Hematopoietic multipotent progenitor cell treated with erythropoietin and hydrocortisone succinate and interleukin-3 and kit ligand, for 4 days (in vitro differentiated cells): Measurements from ENCODE around the gene CDC42EP5.
A peak's percentile ranks its signal among the peaks of the same experiment; 100 is the strongest.

Experiments
- DNase-seq: peaks from one replicate; pipeline ENCODE4 v3.0.0-alpha.2; 2015

Gene CDC42EP5

DNA sequence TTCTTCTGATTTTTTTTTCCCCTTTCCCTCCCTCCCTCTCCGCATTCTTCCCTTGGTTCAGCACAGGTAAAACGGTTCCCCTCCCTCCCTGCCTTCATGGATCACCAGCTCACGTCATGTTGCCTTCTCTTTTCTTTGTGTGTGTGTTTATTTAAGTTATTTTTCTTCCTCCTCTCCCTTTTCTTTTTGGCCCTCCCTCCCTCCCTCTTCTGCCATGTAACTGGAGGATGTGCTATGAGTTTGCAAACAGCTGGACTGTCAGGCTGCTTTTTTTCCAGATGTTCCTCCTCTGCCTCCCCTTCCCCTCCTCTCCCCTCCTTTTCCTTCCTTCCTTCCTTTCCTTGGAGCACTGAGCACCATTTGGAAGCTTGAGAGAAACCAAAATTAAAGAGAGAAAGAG, 11.5 kb downstream of the CDC42EP5 start:
- DNase-seq = no peak

- DNase-seq = no peak
Observed at GRCh38 chr19:54461210-54461609, 11.9 kb downstream of the CDC42EP5 start.

GRCh38 chr19:54460230-54461005, 12.7 kb downstream of the CDC42EP5 start:
- no peak for DNase-seq

DNA sequence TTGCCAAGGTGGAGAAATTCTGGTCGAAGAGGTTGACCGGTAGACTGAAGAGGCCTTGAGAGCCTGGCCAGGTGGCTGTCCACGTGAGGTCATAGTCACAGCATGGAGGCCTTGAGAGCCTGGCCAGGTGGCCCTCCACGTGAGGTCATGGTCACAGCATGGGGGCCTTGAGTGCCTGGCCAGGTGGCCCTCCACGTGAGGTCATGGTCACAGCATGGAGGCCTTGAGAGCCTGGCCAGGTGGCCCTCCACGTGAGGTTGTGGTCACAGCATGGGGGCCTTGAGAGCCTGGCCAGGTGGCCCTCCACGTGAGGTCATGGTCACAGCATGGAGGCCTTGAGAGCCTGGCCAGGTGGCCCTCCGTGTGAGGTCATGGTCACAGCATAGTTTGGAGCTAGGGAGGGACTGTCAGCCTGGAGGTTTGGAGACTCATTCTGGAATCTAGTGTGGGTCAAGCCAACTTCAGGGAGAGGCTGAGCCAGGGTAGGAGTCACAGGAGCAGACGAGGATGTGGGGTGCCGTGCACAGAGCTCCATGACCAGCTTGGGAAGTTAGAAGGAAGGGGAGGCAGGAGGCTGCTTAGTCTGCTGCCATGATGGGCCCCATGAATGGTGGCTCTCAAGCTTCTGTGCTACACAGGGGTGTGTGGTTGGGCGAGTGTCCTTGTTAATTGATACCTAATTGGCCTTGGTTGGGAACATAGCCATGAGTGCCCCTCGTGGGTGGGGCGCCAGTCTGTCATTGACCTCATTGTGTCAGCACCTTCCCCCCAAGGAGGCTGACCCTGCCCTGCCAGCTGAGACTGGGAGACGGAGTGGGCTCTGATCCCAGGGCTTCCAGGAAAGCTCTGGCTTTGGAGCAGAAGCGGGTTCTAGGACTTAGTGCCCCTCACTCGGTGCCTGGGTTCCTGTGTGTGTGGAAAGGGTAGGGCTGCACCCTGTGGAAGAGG, 13.5 kb downstream of the CDC42EP5 start:
- DNase-seq = no peak

GRCh38 chr19:54458648-54459281, 14.3 kb downstream of the CDC42EP5 start:
- DNase-seq = no peak

GRCh38 chr19:54457773-54458647, 15.1 kb downstream of the CDC42EP5 start:
- DNase-seq = no peak

DNA sequence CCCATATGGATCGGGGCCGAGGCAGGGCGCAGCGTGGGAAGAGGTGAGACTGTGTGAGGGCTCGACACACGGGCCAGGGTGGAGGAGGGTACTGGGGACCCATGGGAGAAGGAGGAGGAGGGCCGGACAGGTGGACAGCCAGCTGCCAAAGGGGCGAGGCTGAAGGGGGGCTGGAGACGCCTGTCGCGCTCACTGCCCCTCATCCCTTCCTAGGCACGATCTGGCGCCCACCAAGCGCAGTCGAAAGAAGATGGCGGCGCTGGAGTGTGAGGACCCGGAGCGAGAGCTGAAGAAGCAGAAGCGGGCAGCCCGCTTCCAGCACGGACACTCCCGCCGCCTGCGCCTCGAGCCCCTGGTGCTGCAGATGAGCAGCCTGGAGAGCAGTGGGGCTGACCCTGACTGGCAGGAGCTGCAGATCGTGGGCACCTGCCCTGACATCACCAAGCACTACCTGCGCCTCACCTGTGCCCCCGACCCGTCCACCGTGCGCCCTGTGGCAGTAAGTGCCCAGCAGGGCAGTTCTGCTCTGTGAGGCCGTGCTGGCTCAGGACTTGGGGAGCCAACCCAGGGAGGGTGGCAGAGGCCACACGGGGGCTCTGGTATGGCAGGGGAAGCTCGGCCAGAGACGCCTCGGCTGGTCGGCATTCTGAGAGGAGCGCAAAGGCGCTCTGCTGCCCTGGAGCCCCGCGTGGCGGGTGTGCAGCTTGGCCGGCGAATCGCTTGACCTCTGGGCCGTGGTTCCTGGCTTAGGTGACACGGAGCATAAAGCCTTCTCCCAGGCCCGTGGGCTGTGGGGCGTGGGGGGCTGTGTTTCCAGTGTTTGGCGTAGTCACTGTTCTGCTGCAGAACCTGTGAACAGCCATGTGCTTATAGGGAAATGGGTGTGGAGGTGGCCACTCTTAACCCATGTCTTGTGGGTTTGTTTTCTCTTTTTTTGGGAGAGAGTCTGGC, 16.4 kb downstream of the CDC42EP5 start:
- DNase-seq = no peak

- no peak for DNase-seq
Observed at GRCh38 chr19:54455786-54456422, 17.2 kb downstream of the CDC42EP5 start.

DNA sequence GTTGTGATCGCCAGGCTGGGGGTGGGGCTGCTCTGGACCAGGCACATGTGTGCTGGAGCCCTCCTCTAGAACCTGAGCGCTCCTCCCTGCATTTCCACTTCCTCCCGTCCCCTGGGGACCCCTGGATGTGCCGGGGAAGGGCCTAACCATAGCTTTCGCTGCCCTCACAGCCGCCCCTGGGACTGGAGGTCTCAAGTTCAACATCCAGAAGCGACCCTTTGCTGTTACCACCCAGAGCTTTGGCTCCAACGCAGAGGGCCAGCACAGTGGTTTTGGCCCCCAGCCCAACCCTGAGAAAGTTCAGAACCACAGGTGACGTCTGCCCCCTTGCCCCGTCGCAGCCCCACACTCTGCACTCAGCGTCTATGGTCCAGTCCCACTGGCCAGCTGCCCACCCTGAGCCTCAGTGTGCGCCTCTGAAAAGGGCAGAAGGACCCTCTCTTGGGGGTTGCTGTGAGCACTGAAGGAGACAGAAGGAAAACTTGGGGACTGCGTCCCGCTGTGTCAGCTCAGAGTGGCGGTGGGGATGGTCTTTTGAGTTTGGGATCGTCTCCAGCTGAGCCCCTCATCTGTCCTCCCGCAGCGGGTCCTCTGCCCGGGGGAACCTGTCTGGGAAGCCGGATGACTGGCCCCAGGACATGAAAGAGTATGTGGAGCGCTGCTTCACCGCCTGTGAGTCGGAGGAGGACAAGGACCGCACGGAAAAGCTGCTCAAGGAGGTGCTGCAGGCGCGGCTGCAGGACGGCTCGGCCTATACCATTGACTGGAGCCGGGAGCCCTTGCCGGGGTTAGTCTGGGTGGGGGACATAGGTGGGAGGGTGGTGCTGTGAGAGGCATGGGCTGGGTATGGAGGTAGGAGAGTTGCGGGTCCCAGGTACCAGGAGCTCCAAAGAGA, 18.1 kb downstream of the CDC42EP5 start:
- DNase-seq = no peak

- DNase-seq = no peak
Observed at GRCh38 chr19:54453921-54454780, 18.9 kb downstream of the CDC42EP5 start.

- DNase-seq = no peak
Observed at GRCh38 chr19:54452626-54453025, 20.5 kb downstream of the CDC42EP5 start.

DNA sequence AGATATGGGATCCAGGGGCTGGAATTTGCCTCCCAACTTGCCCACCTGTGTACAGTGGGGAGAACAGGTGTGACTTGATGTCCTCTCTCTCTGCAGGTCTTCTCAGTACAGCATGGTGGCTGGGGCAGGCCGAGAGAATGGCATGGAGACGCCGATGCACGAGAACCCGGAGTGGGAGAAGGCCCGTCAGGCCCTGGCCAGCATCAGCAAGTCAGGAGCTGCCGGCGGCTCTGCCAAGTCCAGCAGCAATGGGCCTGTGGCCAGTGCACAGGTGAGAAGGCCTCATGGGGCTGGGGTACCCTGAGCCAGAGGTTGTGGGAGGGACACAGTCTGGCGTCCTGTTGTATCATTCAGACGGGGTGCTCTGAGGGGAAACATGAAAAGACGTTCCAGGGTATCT, 21.1 kb downstream of the CDC42EP5 start:
- no peak for DNase-seq

GRCh38 chr19:54451331-54451871, 21.7 kb downstream of the CDC42EP5 start:
- DNase-seq = no peak

GRCh38 chr19:54449701-54450069, 23.4 kb downstream of the CDC42EP5 start:
- no peak for DNase-seq

DNA sequence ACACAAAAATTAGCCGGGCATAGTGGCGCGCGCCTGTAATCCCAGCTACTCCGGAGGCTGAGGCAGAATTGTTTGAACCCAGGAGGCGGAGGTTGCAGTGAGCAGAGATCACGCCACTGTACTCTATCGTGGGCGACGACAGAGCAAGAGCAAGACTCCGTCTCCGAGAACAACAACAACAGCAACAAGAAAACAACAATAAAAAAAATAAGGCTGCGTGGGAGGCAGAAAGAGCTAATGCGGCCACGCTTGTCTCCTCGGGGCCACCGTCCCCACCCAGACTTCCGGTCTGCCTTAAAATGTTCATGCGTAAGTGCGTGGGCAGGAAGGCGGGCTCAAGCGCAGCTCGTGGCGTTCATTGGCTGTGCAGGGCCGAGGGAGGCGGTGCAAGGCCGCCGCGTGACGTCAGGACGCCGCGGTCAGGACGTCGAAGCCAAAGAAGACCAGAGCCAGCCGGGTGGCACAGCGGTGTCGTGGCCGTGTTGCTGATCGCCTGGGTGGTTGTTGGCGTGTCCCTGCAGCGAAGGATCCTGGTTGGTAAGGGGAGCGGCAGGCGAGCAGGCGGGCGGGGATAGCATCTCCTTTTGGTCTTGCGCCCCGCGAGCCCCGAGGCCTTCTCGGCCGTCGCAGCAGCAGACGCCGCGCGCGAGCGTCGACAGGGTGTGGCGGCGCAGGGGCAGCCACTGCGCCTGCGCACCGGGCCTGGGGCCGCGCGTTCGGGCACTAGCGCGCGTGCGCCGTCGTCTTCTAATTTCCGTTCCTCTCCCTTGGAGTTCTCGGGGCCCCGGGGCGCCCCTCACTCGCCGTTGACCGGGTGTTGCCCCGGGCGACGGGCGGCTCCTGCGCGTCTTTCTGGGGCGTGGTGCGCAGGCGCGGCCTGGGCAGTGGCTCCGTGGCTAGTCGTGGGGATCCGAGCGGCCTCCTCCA, 24.1 kb downstream of the CDC42EP5 start, which contains the start of gene LENG8:
Gene LENG8 (plus strand): TSS at position 426 of the 927 bp plus-strand sequence. CDS start 2,146 bp downstream, outside the sequence.
- peak; percentile 99 for DNase-seq

GRCh38 chr19:54448040-54448773, 24.9 kb downstream of the CDC42EP5 start:
- DNase-seq = peak; percentile 70
